Measurements from ENCODE around the gene SARNP.
"Not testable (repeated sequence)": the region's sequence is repeated elsewhere in the genome, so short reads cannot be mapped to it uniquely, and the experiment has no call there.

Gene SARNP

GRCh38 chr12:55789893-55790292 lies 27.6 kb downstream of the SARNP start:
- no peak for DNase-seq

DNA sequence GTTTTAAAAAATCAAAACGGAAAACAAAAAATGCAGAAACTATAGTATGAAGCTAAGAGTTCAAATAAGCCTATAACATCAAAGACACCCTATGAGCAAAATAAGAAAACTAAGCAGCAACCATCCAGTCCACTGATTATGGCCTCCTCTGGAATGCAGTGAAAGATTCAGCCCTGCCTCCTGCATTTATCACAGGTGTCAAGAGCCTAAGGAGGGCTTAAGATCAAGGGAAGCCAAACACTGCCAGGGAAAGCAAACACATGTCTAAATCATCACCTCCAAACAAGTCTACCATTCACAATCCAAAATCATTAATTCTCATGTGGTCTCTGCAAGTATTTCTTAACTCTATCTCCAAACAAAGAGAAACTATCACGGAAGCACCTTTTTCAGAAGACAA lies 28.4 kb downstream of the SARNP start:
- no peak for DNase-seq

- no peak for DNase-seq
These were observed 29.0 kb downstream of the SARNP start for GRCh38 chr12:55788546-55788945.

- no peak for DNase-seq
These were observed 36.8 kb downstream of the SARNP start for GRCh38 chr12:55780685-55781084.

- DNase-seq = no peak
These were observed 39.7 kb downstream of the SARNP start for GRCh38 chr12:55777856-55778255.

DNA sequence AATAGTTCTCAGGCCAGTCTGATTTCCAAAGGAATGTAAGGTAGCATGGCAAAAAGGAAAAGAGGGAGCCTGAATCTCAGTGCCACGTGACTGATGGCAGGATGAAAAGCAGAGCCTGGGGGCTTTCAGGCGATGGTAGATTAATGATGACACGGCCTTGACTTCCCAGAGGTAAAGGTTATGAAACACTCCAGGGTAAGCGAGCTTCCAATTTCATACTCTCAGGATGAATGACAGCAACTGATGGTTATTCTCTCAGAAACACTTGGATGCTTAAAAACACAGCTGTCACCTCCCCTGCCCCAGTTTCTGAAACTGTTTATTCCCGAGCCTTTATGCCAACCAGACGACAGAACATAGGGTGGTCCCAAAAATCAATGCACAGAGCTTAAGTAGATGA lies 45.8 kb downstream of the SARNP start:
- DNase-seq = no peak

DNA sequence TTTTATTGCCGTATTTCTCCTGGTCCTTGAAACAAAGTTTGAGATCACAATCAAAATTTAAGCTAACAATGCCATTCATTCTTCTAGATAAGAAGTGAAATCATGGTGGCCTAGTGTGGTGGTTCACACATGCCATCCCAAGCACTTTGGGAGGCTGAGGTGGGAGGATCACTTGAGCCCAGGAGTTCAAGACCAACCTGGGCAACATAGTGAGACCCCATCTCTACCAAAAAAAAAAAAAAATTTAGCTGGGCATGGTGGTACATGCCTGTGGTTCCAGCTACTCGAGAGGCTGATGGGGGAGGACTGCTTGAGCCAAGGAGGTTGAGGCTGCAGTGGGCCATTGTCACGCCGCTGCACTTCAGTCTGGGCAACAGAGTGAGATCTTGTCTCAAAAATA lies 50.4 kb downstream of the SARNP start:
- DNase-seq = no peak

DNA sequence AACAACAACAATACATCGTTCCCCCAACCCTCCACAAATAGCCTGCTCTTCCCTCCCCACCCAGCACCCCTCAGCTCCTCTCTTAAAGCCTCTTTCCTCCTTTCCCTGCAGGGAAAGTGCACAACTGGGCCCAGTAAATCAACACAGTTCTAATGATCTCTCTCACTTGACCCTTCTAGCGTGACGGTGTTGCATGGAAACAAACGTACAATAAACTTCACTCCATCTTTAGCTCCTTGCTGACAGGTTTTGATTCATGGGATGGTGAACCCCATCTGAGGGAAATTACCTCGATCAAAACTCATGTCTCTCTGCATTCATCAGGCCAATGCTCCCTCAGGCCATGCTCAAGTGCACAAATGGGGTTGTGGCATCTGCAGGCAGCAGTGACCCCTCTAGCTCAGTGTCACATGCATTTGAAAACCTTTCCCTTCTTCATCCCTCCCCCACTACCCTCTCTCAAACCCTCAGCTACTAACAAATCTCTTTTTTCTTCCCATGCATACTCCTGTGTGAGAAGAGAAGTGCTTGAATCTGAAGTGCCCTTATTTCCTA lies 51.7 kb downstream of the SARNP start:
- no peak for DNase-seq

DNA sequence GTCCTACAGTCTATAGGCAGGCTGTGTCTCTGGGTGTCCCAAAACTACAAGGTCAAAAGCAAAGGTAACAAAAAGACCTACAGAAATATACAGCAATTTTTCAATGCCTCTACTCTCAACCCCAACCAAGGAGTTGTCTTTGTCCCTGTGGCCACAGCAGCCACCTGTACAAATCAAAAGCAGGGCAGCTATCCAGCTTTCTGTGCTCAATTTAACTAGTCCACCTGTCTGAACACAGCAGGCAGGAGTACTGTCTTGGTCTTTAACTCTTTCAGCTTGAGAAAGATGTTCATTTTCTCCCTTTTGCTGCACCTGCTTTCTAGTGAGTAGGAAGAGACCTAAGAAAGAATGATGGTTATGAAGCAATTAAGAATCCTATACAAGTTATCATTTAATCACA lies 54.9 kb downstream of the SARNP start:
- peak; percentile 41 to 87 for DNase-seq

GRCh38 chr12:55760663-55761062 lies 56.9 kb downstream of the SARNP start:
- no peak for DNase-seq

DNA sequence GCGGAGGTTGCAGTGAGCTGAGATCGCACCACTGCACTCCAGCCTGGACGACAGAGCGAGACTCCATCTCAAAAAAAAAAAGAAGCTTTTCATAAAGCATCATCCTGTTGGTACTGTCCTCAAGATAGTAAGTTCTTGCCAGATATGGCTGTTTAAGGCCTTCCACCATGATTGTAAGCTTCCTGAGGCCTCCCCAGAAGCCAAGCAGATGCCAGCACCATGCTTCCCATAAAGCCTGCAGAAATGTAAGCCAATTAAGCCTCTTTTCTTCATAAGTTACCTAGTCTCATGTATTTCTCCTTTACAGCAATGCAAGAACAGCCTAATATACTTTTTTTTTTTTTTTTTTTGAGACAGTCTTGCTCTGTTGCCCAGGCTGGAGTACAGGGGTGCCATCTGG lies 58.9 kb downstream of the SARNP start:
- DNase-seq = not testable (repeated sequence)

DNA sequence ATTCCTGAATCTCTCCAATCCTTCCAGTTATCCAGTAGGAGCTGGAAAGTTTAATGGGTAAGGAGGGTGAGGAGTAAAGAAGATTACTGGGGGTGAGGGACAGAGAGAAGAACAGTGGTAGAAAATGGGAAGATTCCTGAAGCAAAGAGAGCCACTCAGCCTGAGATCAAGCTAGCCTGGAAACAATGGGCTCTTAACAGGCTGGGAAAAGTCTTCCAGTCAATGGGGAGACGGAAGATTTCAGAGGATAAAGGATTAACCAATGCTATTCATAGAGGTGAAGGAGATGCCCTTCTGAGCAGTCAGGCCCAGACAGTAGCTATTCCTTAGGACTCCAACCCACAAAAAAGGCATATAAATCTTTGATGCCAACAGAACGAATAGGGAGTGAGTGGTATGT lies 59.8 kb downstream of the SARNP start:
- DNase-seq = no peak

GRCh38 chr12:55755246-55755645 lies 62.3 kb downstream of the SARNP start:
- DNase-seq = no peak

GRCh38 chr12:55748230-55748993 lies 69.1 kb downstream of the SARNP start:
- DNase-seq = no peak

GRCh38 chr12:55746913-55747231 lies 70.7 kb downstream of the SARNP start:
- DNase-seq = no peak

- no peak for DNase-seq
These were observed 71.2 kb downstream of the SARNP start for GRCh38 chr12:55746174-55746912.

GRCh38 chr12:55745361-55746173 lies 72.0 kb downstream of the SARNP start:
- no peak for DNase-seq

DNA sequence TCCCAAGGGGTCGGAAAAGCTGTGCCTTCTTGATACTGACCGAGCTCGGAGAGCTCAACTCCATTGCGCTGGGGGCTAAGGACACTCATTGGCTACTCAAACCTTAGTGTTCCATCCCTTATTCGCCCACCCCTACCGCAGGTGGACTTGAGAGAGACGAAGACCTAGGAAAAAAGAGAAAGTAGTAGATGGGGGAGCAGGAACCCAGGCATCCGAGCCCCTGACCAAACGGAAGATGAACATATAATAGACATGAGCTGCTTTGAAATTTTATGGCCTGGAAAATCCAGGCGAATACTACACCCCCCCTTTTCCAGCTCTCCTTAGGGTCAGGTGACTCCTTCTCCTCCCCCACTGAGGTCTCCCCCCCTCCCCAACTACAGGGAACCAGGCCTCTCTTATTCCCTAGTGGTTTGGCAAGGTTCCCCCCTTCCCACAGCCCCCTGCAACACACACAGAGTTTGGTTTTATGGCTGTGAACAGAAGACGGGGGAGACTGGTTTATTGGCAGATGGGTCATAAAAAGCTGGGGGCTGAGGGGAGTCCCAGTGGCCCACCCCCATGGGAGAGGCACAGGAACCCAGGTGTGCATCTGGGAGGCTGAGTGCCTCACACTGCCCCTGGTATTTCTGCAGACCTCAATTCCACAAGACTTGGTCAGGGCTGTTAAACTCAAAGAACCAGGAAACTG lies 73.0 kb downstream of the SARNP start:
- DNase-seq = no peak

GRCh38 chr12:55743406-55744339 lies 73.9 kb downstream of the SARNP start:
- peak in 1 of 2 experiments; percentile 40 for DNase-seq

DNA sequence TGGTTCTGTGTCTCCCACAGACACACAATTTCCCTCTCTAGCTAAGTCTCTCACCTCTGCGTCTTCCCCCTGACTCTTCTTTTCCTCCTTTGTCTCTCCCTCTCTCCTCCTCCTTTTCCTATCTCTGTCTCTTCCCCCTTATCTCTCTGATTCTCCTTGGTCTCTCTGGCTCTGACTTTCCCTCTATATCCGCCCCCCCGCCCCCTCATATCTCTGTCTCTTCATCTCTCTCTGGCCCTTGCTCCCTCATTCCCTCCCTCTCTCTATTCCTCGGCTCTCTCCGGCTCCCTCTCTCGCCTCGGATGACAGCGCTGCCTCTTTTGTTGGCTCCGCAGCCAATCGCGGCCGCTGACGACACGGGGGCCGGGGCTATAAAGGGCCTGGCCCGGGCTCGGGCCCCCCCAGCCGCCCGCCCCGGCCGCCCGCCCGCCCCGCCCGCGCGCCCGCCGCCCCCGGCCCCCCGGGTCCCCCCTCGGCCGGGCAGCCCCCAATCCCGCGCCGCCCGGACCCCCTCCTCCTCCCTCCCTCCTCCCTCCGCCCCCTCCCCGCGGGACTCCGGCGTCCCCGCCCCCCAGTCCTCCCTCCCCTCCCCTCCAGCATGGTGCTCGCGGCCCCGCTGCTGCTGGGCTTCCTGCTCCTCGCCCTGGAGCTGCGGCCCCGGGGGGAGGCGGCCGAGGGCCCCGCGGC lies 74.7 kb downstream of the SARNP start, which contains the start of gene GDF11:
GDF11 (plus strand) TSS at position 404 of the 687 bp plus-strand sequence; CDS start at position 599, 195 bp downstream.
- peak; percentile 81 to 82 for DNase-seq

Measured in NCI-H2081 (cell line).